ENCODE measurements around the gene FLYWCH1.
A peak's percentile ranks its signal among the peaks of the same experiment; 100 is the strongest.
"Not testable (repeated sequence)": the region's sequence is repeated elsewhere in the genome, so short reads cannot be mapped to it uniquely, and the experiment has no call there.

DNA sequence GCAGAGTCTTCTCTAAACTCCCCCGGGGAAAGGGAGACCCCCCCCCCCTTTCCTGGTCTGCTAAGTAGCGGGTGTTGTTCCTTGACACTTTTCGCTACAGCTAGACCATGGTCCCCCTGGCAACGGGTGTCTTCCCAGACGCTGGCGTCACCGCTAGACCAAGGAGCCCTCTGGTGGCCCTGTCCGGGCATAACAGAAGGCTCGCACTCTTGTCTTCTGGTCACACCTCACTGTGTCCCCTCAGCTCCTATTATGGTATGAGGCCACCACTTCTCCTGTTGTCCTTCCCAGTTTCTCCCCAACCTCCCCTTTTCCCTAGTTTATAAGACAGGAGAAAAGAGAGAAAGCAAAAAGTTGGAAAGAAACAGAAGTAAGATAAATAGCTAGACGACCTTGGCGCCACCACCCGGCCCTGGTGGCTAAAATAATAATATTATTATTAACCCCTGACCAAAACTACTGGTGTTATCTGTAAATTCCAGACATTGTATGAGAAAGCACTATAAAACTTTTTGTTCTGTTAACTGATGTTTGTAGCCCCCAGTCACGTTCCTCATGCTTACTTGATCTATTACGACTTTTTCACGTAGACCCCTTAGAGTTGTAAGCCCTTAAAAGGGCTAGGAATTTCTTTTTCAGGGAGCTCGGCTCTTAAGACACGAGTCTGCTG, 4.5 kb upstream of the FLYWCH1 start:
- TF ChIP-seq, protein P1, sequence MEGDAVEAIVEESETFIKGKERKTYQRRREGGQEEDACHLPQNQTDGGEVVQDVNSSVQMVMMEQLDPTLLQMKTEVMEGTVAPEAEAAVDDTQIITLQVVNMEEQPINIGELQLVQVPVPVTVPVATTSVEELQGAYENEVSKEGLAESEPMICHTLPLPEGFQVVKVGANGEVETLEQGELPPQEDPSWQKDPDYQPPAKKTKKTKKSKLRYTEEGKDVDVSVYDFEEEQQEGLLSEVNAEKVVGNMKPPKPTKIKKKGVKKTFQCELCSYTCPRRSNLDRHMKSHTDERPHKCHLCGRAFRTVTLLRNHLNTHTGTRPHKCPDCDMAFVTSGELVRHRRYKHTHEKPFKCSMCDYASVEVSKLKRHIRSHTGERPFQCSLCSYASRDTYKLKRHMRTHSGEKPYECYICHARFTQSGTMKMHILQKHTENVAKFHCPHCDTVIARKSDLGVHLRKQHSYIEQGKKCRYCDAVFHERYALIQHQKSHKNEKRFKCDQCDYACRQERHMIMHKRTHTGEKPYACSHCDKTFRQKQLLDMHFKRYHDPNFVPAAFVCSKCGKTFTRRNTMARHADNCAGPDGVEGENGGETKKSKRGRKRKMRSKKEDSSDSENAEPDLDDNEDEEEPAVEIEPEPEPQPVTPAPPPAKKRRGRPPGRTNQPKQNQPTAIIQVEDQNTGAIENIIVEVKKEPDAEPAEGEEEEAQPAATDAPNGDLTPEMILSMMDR (IDR thresholded peaks at IDR 0.05; ENCODE audit: low read depth, low read length): peak; percentile 24
- not testable (repeated sequence) for TF ChIP-seq POLR2A (IDR thresholded peaks at IDR 0.05; ENCODE audit: extremely low read depth, insufficient read length)
- TF ChIP-seq, protein P2, sequence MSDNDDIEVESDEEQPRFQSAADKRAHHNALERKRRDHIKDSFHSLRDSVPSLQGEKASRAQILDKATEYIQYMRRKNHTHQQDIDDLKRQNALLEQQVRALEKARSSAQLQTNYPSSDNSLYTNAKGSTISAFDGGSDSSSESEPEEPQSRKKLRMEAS (IDR thresholded peaks at IDR 0.05; ENCODE audit: low read depth, low read length): not testable (repeated sequence)

Measured in NB4 (cell line).